Peyer's patch (tissue), 4 donors: ENCODE data around the gene BTBD6.

Experiments
- POLR2A ChIP-seq, 2 donors: fragments of 450-650 bp; IDR thresholded peaks; one replicate each; pipeline ENCODE4 v1.5.1; 2017; ENCODE audit warnings: antibody characterized with exemption in 2 of 2, mild to moderate bottlenecking in 2 of 2, moderate library complexity in 2 of 2
- TF ChIP-seq, protein P1 (sequence below), 6 experiments: fragments of 450-650 bp in 4 of 6; fragments of 200-600 bp in 2 of 6; sonication (generic) in 1 of 6; IDR thresholded peaks; one replicate each; pipeline ENCODE4 v1.5.1; 2017 to 2019; ENCODE audit warnings: antibody characterized with exemption in 6 of 6, mild to moderate bottlenecking in 3 of 6, moderate library complexity in 1 of 6

GRCh38 chr14:105283028-105283427, 34.7 kb downstream of the BTBD6 start:
- TF ChIP-seq, protein P1, sequence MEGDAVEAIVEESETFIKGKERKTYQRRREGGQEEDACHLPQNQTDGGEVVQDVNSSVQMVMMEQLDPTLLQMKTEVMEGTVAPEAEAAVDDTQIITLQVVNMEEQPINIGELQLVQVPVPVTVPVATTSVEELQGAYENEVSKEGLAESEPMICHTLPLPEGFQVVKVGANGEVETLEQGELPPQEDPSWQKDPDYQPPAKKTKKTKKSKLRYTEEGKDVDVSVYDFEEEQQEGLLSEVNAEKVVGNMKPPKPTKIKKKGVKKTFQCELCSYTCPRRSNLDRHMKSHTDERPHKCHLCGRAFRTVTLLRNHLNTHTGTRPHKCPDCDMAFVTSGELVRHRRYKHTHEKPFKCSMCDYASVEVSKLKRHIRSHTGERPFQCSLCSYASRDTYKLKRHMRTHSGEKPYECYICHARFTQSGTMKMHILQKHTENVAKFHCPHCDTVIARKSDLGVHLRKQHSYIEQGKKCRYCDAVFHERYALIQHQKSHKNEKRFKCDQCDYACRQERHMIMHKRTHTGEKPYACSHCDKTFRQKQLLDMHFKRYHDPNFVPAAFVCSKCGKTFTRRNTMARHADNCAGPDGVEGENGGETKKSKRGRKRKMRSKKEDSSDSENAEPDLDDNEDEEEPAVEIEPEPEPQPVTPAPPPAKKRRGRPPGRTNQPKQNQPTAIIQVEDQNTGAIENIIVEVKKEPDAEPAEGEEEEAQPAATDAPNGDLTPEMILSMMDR (IDR thresholded peaks at IDR 0.05): no peak
- TF ChIP-seq POLR2A (IDR thresholded peaks at IDR 0.05): no peak
